SU-DHL-6 (cell line): ENCODE measurements around the gene OSBPL9.

ENCODE experiments used
- H2AFZ ChIP-seq: fragments of 200-600 bp; sonication (generic); 2 replicates; pipeline ENCODE4 v1.6.1; 2014; ENCODE audit warnings: low read depth, mild to moderate bottlenecking, moderate library complexity, mixed read lengths, antibody characterized with exemption, low read length; ENCODE audit not compliant: severe bottlenecking
- H3F3A ChIP-seq: fragments of 200-600 bp; shearing (Covaris generic); 2 replicates; pipeline ENCODE4 v1.6.0; 2016; ENCODE audit warnings: antibody characterized with exemption, mild to moderate bottlenecking; ENCODE audit not compliant: insufficient read depth
- H3K27ac ChIP-seq: fragments of 200-600 bp; sonication (generic); 2 replicates; pipeline ENCODE4 v1.5.1; 2016; ENCODE audit warnings: low read depth, mild to moderate bottlenecking, low read length, moderate library complexity, mixed read lengths
- H3K27me3 ChIP-seq: fragments of 200-600 bp; sonication (generic), shearing (Covaris generic); 2 replicates; pipeline ENCODE4 v1.6.0; 2014; ENCODE audit warnings: mild to moderate bottlenecking, low read length
- H3K36me3 ChIP-seq: fragments of 200-600 bp; sonication (generic); 2 replicates; pipeline ENCODE4 v1.6.1; 2014; ENCODE audit warnings: mild to moderate bottlenecking, low read length, mixed read lengths
- H3K4me2 ChIP-seq: fragments of 300-600, 200-600 bp; shearing (Covaris generic), sonication (generic); 2 replicates; pipeline ENCODE4 v1.6.0; 2014; ENCODE audit warnings: low read length, low read depth, mild to moderate bottlenecking; ENCODE audit not compliant: poor library complexity, severe bottlenecking
- H3K4me3 ChIP-seq: fragments of 200-600 bp; sonication (generic); 2 replicates; pipeline ENCODE4 v1.5.1; 2014; ENCODE audit warnings: antibody characterized with exemption, low read length, mild to moderate bottlenecking, mixed read lengths; ENCODE audit not compliant: insufficient read depth, poor library complexity, severe bottlenecking
- H3K79me2 ChIP-seq: fragments of 200-600 bp; sonication (generic); 2 replicates; pipeline ENCODE4 v1.6.1; 2014; ENCODE audit warnings: mild to moderate bottlenecking, low read length, moderate library complexity; ENCODE audit not compliant: insufficient read depth
- H3K9ac ChIP-seq: fragments of 200-600 bp; sonication (generic); 2 replicates; pipeline ENCODE4 v1.7.0; 2014; ENCODE audit warnings: mild to moderate bottlenecking, low read length
- H3K9me2 ChIP-seq: fragments of 200-600 bp; sonication (generic); replicated peaks from 2 replicates; pipeline ENCODE4 v1.6.1; 2014; ENCODE audit warnings: low read length; ENCODE audit not compliant: insufficient read depth
- H3K9me3 ChIP-seq: fragments of 200-600 bp; sonication (generic); 2 replicates; pipeline ENCODE4 v1.6.1; 2014; ENCODE audit warnings: low read length, mixed read lengths; ENCODE audit not compliant: insufficient read depth
- H4K20me1 ChIP-seq: fragments of 200-600 bp; sonication (generic); 2 replicates; pipeline ENCODE4 v1.6.1; 2014; ENCODE audit warnings: low read depth, mild to moderate bottlenecking, antibody characterized with exemption, low read length, moderate library complexity, mixed read lengths
- EZH2phosphoT487 ChIP-seq: fragments of 200-600 bp; sonication (generic), shearing (Covaris generic); conservative IDR thresholded peaks from 2 replicates; pipeline ENCODE4 v1.6.1; 2018; ENCODE audit warnings: mild to moderate bottlenecking, antibody characterized with exemption, low read length, moderate library complexity, mixed read lengths
- TF ChIP-seq, protein P1 (sequence below): fragments of 200-600 bp; sonication (generic); IDR thresholded peaks from one replicate; pipeline ENCODE4 v1.5.1; 2017; ENCODE audit warnings: antibody characterized with exemption, mild to moderate bottlenecking, low read length, moderate library complexity; ENCODE audit not compliant: insufficient read depth, poor library complexity, severe bottlenecking

The OSBPL9 gene

DNA sequence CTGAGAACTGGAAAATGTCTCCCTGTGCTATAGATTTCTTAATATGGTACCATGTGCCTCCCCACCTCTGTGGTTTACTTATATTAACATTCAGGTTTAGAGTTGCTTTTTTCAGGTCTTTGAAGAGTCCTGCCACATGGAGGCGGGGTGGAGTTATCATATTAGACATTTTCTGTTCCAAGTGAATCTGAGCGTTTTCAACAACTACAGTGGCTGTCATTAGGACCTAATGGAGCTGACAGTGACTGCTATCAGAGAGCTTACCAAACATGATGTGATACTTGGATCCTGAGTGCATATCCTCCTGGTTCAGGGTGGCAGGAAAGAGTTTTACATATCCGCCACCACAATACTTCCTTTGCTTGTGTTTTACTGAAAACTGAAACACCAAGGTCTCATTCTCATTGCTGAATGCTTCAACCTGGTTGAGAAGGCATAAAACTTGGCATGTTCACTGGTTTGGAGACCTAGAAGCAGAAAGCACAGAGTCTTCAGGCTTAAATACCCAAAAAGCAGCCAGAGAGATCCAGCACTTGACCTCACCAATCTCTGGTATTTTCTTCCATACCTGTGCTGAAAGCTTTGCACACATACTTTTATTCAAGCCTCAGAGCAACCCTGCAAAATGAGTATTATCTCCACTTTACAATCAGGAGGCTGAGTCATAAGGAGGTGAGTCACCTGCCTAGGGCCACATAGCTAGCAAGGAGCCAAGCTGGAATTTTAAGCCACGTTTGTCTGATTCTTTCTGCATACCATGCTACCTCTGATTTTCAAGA, 47.4 kb upstream of the OSBPL9 start:
- Histone ChIP-seq H3K79me2 (no peaks in the 10 kb centered on the region), H4K20me1 (no peaks in the 10 kb centered on the region), H3K4me2 (no peak overlapping the region), H3K9me3 (no peaks in the 10 kb centered on the region), H3K36me3 (no peaks in the 10 kb centered on the region), H3K9me2 (no peaks in the 10 kb centered on the region), H2AFZ (no peak overlapping the region), H3F3A (no peaks in the 10 kb centered on the region), H3K27ac (no peak overlapping the region), H3K4me3 (no peak overlapping the region), H3K27me3 (no peaks in the 10 kb centered on the region), H3K9ac (no peak overlapping the region)
- TF ChIP-seq, protein P1, sequence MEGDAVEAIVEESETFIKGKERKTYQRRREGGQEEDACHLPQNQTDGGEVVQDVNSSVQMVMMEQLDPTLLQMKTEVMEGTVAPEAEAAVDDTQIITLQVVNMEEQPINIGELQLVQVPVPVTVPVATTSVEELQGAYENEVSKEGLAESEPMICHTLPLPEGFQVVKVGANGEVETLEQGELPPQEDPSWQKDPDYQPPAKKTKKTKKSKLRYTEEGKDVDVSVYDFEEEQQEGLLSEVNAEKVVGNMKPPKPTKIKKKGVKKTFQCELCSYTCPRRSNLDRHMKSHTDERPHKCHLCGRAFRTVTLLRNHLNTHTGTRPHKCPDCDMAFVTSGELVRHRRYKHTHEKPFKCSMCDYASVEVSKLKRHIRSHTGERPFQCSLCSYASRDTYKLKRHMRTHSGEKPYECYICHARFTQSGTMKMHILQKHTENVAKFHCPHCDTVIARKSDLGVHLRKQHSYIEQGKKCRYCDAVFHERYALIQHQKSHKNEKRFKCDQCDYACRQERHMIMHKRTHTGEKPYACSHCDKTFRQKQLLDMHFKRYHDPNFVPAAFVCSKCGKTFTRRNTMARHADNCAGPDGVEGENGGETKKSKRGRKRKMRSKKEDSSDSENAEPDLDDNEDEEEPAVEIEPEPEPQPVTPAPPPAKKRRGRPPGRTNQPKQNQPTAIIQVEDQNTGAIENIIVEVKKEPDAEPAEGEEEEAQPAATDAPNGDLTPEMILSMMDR, result no peak
- TF ChIP-seq EZH2phosphoT487, result no peak

DNA sequence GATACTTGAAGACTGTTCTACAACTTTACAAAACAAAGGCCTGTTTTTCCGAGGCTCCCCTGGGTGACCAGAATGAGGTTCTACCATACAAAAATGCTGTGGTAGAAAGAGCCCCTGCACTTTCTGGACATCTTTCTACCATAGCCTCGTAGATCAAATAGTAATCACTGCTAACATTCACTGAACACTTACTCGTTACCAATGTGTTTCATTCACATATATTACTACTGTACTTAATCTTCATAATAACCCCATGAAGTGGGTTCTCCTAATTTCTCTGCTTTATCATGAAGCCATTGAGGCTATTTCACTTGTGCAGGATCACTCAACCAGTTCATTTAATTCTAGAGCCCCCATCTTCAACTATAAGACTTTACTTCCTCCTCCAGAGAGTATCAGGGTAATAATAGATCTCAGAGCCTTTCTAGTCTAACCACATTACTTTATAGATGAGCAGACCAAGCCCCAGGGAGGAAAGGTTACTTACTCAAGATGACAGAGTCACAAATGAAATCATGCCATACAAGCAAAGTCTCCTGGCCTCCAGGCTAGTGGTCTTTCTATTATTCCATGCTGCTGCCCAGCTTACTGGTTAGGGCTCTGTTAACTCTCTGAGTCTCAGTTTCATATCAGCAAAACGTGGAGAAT, 46.7 kb upstream of the OSBPL9 start:
- Histone ChIP-seq H3K4me2 (no peak overlapping the region), H3K9me3 (no peaks in the 10 kb centered on the region), H3F3A (no peaks in the 10 kb centered on the region), H3K9ac (no peak overlapping the region), H3K36me3 (no peaks in the 10 kb centered on the region), H2AFZ (no peak overlapping the region), H3K79me2 (no peaks in the 10 kb centered on the region), H3K27me3 (no peaks in the 10 kb centered on the region), H3K9me2 (no peaks in the 10 kb centered on the region), H4K20me1 (no peaks in the 10 kb centered on the region), H3K27ac (no peak overlapping the region), H3K4me3 (no peak overlapping the region)
- no peak for TF ChIP-seq EZH2phosphoT487
- TF ChIP-seq, protein P1, result no peak

DNA sequence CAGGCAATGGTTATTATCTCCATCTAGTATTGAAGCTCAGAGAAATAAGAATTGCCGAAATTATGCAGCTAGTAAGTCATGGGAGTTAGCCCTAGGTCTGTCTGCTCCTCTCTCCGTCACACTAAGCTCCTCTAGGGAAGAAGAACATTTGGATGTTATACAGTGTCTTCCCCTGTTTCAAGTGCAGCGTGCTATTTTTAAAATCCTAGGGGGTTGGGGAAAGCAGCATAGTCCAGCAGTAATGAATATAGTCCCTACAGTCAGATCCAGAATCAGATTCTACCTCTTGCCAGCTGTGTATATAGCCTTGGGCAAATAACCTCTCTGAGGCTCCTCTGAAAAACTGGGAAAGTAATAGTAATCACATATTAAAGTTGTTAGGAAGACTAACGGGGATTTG, 44.5 kb upstream of the OSBPL9 start:
- no peak overlapping the region for H3K9ac ChIP-seq
- H2AFZ ChIP-seq, result no peak overlapping the region
- no peak overlapping the region for H3K4me3 ChIP-seq
- no peaks in the 10 kb centered on the region for H3K9me3 ChIP-seq
- H3K4me2 ChIP-seq, result no peak overlapping the region
- H3K36me3 ChIP-seq, result no peaks in the 10 kb centered on the region
- H3K9me2 ChIP-seq, result no peaks in the 10 kb centered on the region
- H3F3A ChIP-seq, result no peaks in the 10 kb centered on the region
- TF ChIP-seq EZH2phosphoT487, result no peak
- TF ChIP-seq, protein P1, result no peak
- no peaks in the 10 kb centered on the region for H3K27me3 ChIP-seq
- H3K79me2 ChIP-seq, result no peaks in the 10 kb centered on the region
- no peaks in the 10 kb centered on the region for H4K20me1 ChIP-seq
- H3K27ac ChIP-seq, result no peak overlapping the region
